ENCODE results near the gene ILF3.

- TF ChIP-seq, protein P1, sequence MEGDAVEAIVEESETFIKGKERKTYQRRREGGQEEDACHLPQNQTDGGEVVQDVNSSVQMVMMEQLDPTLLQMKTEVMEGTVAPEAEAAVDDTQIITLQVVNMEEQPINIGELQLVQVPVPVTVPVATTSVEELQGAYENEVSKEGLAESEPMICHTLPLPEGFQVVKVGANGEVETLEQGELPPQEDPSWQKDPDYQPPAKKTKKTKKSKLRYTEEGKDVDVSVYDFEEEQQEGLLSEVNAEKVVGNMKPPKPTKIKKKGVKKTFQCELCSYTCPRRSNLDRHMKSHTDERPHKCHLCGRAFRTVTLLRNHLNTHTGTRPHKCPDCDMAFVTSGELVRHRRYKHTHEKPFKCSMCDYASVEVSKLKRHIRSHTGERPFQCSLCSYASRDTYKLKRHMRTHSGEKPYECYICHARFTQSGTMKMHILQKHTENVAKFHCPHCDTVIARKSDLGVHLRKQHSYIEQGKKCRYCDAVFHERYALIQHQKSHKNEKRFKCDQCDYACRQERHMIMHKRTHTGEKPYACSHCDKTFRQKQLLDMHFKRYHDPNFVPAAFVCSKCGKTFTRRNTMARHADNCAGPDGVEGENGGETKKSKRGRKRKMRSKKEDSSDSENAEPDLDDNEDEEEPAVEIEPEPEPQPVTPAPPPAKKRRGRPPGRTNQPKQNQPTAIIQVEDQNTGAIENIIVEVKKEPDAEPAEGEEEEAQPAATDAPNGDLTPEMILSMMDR (IDR thresholded peaks at IDR 0.05) = no peak
- TF ChIP-seq EP300 (IDR thresholded peaks at IDR 0.05) = no peak
Observed at GRCh38 chr19:10643968-10644259, 10.2 kb upstream of the ILF3 start.
